ENCODE measurements around the gene GATA2.

GRCh38 chr3:128446821-128447220, 46.2 kb downstream of the GATA2 start:
- TF ChIP-seq CTCF (conservative IDR thresholded peaks at IDR 0.05; ENCODE audit: low read length) = no peak
- no peak for TF ChIP-seq EZH2phosphoT487 (IDR thresholded peaks at IDR 0.05; ENCODE audit: borderline replicate concordance)

All from Loucy (cell line).